Measurements from ENCODE around the gene MEGF6. TPM values are rescaled to one million over a fixed set of nuclear protein-coding genes. Genes with fewer than 3 reads are reported as not detected.

Gene MEGF6
- total RNA-seq, 1 donor from 2014 or later: 209 TPM

- DNase-seq (ENCODE audit: low spot score in 2 of 2, unreplicated experiment in 2 of 2): no peak
- H3K27me3 Mint-ChIP-seq (ENCODE audit: low read depth): peaks cover 15% of the 10 kb centered on the region
- H3K27ac Mint-ChIP-seq: no peak overlapping the region
- H3K36me3 Mint-ChIP-seq: peaks cover 10% of the 10 kb centered on the region
- no peak overlapping the region for H3K4me3 Mint-ChIP-seq
- peaks cover 17% of the 10 kb centered on the region for H3K4me1 Mint-ChIP-seq
- H3K9me3 Mint-ChIP-seq: no peaks in the 10 kb centered on the region
- TF ChIP-seq, protein P1, sequence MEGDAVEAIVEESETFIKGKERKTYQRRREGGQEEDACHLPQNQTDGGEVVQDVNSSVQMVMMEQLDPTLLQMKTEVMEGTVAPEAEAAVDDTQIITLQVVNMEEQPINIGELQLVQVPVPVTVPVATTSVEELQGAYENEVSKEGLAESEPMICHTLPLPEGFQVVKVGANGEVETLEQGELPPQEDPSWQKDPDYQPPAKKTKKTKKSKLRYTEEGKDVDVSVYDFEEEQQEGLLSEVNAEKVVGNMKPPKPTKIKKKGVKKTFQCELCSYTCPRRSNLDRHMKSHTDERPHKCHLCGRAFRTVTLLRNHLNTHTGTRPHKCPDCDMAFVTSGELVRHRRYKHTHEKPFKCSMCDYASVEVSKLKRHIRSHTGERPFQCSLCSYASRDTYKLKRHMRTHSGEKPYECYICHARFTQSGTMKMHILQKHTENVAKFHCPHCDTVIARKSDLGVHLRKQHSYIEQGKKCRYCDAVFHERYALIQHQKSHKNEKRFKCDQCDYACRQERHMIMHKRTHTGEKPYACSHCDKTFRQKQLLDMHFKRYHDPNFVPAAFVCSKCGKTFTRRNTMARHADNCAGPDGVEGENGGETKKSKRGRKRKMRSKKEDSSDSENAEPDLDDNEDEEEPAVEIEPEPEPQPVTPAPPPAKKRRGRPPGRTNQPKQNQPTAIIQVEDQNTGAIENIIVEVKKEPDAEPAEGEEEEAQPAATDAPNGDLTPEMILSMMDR (IDR thresholded peaks at IDR 0.05; ENCODE audit: unreplicated experiment): no peak
Observed at GRCh38 chr1:3646596-3646995, 35.3 kb upstream of the MEGF6 start.

DNA sequence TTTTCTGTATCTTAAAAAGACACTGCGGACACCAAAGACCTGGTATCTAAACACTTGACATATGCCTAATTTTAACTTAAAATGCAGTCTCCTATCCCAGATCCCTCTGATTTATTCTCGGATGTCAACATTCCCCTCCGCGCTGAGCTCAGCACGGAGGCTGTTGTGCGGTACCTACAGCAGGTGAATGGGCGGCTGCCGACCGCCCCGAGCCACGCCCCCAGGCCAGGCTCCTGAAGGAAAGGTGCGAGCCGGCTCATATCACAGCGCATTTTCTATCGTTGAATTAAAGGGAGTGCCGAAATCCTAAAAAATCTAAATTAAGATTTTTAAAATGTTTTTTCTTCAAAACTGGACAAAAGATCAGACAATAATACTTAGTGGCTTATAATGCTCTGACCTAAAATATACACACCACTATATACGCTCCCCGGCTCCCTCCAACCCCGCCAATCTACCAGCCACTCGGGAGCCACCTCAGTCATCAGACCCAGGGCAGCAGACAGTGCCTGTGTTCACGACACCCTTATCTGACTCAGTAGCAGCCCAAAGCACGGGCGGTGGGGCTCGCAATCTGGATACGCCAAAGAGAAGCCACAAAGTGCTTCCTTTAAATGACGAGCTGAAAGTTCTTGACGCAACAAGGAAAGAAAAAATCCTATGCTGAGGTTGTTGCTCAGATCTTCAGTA, 34.5 kb upstream of the MEGF6 start:
- H3K36me3 Mint-ChIP-seq: peaks cover 10% of the 10 kb centered on the region

DNA sequence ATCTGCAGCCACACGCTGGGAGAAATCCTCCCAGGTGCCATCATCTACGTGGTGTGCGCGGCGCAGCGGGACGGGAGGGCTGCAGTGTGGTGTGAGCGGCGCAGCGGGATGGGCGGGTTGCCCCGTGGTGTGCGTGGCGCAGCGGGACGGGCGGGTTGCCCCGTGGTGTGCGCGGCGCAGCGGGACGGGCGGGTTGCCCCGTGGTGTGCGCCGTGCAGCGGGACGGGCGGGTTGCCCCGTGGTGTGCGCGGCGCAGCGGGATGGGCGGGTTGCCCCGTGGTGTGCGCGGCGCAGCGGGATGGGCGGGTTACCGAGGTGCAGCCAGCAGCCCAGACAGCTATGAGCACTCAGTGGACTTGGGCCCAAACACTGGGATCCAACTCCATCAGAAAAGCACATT, 33.9 kb upstream of the MEGF6 start:
- TF ChIP-seq, protein P1 (IDR thresholded peaks at IDR 0.05; ENCODE audit: unreplicated experiment): no peak
- Mint-ChIP-seq H3K4me3 (no peak overlapping the region), H3K27me3 (ENCODE audit: low read depth) (peaks cover 3% of the 10 kb centered on the region), H3K27ac (no peak overlapping the region), H3K36me3 (peaks cover 10% of the 10 kb centered on the region), H3K9me3 (no peaks in the 10 kb centered on the region), H3K4me1 (peaks cover 14% of the 10 kb centered on the region)
- no peak for DNase-seq (ENCODE audit: low spot score in 2 of 2, unreplicated experiment in 2 of 2)

More for the DNA sequence above, 34.5 kb upstream of the MEGF6 start:
- peaks cover 8% of the 10 kb centered on the region for H3K27me3 Mint-ChIP-seq (ENCODE audit: low read depth)
- TF ChIP-seq, protein P1 (IDR thresholded peaks at IDR 0.05; ENCODE audit: unreplicated experiment): no peak
- DNase-seq (ENCODE audit: low spot score in 2 of 2, unreplicated experiment in 2 of 2): no peak
- H3K4me3 Mint-ChIP-seq: no peak overlapping the region
- no peak overlapping the region for H3K27ac Mint-ChIP-seq
- H3K4me1 Mint-ChIP-seq: peaks cover 14% of the 10 kb centered on the region
- H3K9me3 Mint-ChIP-seq: no peaks in the 10 kb centered on the region

- Mint-ChIP-seq H3K36me3 (peaks cover 10% of the 10 kb centered on the region), H3K27ac (no peak overlapping the region), H3K4me3 (no peak overlapping the region), H3K27me3 (ENCODE audit: low read depth) (no peaks in the 10 kb centered on the region), H3K4me1 (peaks cover 12% of the 10 kb centered on the region), H3K9me3 (no peaks in the 10 kb centered on the region)
- TF ChIP-seq, protein P1 (IDR thresholded peaks at IDR 0.05; ENCODE audit: unreplicated experiment): no peak
- DNase-seq (ENCODE audit: low spot score in 2 of 2, unreplicated experiment in 2 of 2): no peak
Observed at GRCh38 chr1:3644273-3644672, 33.0 kb upstream of the MEGF6 start.

DNA sequence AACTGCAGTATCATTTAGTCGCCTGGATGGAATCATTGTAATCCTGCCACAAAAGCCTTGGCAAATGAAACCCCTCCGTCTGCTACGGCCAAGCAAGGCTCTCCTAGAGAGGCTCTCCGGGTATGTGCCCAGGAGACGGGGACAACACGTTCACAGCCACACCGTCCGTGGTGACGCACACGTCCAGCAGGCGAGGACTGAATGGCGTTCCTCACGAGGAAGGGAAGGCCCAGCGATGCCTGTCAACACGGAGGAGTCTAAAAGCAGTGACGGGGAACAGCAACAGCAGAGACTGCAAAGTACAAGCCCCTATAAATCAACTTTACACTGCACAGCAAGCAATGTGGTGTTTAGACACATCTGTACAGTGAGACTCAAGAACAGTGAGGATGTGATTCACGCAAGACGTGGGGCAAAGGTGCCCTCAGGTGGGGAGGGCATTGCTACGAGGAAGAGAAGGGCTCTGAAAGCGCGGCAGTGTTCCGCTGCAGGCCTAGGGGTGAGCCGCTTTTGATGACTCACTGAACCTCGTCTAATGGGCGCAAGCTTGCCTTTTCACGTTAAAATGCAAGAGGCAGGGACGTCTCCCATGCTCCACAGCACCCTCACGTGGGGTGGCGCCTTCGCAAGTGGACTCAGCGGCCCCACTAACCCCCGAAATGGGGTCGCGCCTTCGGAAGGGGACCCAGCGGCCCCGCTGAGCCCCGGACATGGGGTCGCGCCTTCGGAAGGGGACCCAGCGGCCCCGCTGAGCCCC, 31.8 kb upstream of the MEGF6 start:
- TF ChIP-seq, protein P1 (IDR thresholded peaks at IDR 0.05; ENCODE audit: unreplicated experiment): no peak
- peaks cover 10% of the 10 kb centered on the region for H3K36me3 Mint-ChIP-seq
- H3K27me3 Mint-ChIP-seq (ENCODE audit: low read depth): no peaks in the 10 kb centered on the region
- H3K4me1 Mint-ChIP-seq: peaks cover under 1% of the 10 kb centered on the region
- no peak for DNase-seq (ENCODE audit: low spot score in 2 of 2, unreplicated experiment in 2 of 2)
- no peaks in the 10 kb centered on the region for H3K9me3 Mint-ChIP-seq
- H3K27ac Mint-ChIP-seq: no peak overlapping the region
- H3K4me3 Mint-ChIP-seq: no peak overlapping the region
